HG03378 (cell line): ENCODE measurements around the gene CHCHD6.

Experiments
- ATAC-seq: cut with Tn5 transposase; IDR thresholded peaks from one replicate; pipeline ENCODE4 v1.9.1; 2021; ENCODE audit warnings: mild to moderate bottlenecking, moderate library complexity; ENCODE audit not compliant: unreplicated experiment

Gene CHCHD6

DNA sequence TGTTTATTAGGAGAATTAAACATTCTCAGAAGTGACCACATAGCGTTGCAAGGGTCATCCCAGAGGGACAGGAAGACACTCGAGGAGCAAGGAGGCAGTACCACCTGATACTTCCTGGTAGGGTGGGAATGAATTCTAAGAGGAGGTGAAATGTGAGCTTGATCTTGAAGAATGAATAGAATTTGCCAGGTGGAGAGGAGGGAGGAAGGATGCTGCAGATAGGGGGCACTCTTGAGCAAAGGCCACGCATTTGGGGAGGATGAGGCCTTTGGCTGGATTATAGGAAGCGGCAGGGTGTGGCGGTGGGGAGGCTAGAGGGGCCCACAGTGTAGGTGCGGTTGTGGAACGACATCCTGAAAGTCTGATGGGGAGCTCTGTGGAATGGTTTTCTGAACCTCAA is 33.5 kb downstream of the CHCHD6 start:
- ATAC-seq, result no peak

DNA sequence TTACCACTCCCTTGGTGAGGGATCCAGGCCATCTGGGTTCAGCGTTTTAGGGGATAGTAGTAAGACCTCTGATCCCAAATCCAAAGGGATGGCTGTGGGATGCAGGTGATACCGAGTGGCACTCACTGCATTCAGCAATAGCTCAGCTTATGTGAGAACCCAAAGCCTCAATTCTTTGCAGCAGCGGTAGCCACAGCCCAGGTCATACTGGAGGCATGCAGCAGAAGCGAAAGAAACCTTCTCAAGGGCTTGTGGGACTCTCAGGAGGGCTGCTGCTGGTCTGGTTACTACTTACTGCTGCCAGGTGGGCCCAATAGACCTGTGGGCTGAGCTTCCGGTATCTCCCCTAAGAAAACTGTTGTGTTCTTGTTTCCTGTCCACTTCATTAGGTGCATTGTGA is 38.0 kb downstream of the CHCHD6 start:
- no peak for ATAC-seq

DNA sequence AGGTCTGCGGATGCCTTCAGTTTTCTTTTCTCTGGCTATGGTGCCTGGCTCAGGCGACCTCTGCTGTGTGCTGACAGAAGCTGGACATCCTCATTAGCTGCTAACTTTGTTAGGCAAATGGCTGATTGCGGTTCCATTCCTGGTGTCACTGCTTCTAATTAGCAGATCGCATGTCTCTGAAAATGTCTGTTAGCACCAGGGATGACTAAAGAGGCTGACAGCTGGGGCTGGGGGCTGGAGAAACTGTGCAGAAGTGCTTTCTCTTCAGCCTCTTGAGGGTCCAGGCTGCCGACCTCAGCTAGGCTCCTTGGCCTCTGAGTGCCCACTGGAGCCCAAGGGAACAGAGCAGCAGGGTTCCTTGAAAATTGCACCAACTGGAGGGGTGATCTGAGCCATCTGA is 39.3 kb downstream of the CHCHD6 start:
- no peak for ATAC-seq

DNA sequence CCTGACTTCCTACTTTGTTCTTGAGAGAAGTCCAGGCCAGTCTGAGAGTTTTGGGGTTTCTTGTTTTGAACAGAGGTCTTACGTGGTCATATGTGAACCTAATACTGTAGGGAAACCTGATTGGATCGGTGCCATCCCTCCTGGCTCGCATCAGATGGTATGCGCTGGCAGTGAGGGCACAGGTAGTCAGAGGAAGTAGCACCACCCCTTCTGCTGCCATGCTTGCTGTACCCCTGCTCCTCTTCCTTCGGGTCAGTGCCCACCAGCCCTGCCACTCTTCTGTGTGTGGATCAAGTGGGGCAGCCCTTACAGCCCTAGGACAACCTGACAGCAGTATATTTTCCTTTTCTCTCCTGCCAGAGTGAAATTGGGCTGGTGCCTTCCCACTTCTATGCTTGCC is 39.7 kb downstream of the CHCHD6 start:
- ATAC-seq, result no peak

DNA sequence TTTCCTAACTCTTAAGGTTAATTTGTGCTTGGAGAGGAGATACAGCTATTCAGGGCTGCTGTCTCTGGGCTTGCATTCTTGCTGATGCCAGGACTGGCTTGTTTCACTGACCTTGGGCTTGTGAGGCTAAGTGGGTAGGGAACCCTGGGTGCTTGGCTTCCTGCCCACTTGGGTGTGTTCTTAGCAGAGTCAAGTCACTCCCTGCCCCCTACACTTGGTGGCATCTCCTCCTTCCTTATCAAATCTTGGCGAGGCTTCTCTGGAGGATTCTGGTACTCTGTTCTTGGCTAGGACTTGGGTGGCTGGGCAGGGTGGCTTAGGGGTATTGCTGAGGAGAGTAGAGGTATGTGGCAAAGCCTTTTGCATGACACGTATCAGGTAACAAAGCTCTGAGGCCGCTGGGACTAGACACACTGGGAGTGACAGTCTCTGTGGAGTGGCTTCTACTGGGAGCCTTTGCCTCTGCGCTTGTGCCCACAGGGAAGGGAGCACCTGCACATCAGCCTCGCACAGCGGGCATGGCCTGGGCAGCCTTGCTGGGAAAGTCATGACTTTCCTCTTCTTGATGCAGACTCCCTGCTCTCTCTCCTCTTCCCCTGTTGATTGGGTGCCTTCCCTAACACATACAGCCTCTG is 41.8 kb downstream of the CHCHD6 start:
- ATAC-seq, result no peak

GRCh38 chr3:126746395-126747177 is 42.5 kb downstream of the CHCHD6 start:
- ATAC-seq, result no peak

- ATAC-seq, result no peak
These were observed 43.7 kb downstream of the CHCHD6 start for GRCh38 chr3:126747768-126748167.

DNA sequence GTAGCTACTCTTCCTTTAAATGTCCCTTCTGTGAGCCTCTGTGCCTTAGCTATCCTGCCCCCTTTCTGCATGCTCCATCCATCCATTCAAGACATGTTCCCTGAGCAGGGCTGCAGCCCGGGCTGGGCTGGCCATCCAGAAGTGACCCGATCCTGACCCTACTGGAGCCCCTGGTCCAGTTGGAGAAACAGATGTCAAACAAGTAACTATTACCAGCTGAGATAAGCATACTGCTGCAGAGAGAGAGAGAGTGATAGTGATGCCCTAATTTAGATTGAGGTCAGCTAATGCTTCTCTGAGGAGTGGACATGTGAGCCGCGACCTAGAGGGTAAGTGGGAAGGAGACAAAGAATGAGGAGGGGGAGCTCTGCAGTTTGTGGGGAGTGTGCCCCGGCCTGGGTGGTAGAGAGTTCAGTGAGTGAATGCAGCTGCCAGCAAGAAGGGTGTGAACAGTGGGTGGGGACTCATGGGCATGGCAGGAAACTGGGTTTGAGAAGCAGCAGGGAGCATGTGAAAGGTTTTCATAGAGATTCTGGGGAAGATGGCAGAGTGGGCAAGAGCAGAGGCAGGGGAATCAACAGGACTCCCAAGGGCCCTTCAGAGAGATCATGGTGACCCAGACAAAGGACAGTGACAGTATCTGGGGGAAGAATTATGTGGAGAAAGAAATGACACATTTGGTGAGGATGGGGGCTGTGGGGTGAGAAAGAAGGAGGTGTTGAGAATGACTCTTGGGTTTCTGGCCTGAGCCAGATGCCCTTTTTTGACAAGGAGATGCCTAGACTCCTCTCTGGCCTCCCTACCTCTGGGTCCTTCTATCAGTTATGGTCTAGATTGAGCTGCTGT is 44.9 kb downstream of the CHCHD6 start:
- ATAC-seq, result no peak

- no peak for ATAC-seq
These were observed 45.5 kb downstream of the CHCHD6 start for GRCh38 chr3:126749547-126749875.

GRCh38 chr3:126749931-126750755 is 46.1 kb downstream of the CHCHD6 start:
- no peak for ATAC-seq

GRCh38 chr3:126750756-126751121 is 46.7 kb downstream of the CHCHD6 start:
- ATAC-seq, result no peak

- ATAC-seq, result no peak
These were observed 47.7 kb downstream of the CHCHD6 start for GRCh38 chr3:126751611-126752302.

GRCh38 chr3:126752303-126753190 is 48.5 kb downstream of the CHCHD6 start:
- no peak for ATAC-seq

DNA sequence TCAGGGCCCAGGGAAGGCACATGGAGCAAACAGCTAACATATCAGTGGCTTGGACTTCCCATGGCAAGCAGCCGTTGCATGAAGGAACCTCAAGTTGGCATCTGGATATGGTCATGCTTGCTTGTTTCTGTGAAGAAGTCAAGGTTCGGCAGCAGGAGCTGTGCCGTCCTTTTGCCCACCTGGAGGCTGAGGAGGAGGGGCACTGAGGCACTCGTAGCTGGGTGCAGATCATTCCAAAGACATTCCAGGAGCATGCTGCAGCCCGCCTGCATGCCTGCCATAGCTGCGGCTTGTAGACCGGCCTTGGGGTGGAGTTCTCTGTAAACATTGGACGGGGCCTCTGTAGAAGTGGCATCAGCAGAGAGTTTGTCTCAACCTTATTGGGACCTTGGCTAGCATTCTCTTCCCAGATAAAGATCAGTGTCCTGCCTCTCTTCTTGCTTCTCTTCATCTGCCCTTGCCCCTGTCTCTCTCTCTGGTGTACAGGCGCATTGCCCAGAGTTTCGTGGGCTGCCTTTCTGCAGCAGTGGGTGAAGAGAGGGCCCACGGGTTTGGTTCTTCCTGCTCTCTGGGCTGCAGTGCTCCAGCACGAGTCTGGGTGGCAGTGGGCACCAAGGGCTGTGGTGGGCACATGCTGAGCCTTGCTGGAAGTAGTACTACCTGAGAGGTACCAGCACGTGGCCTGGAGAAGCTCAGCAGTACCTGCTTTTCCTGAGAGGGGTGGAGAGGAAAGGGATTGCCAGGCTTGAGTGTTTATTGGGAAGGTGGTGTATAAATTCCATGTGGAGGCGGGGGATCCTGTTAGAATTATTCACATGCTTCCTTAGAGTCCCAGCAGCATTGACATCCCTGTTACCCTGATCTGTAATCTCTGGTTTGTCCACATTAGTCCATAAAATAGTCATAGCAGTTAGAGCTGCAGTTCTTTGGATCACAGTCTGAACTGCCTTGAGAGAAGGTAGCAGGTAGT is 49.4 kb downstream of the CHCHD6 start:
- ATAC-seq, result no peak

- ATAC-seq, result no peak
These were observed 51.8 kb downstream of the CHCHD6 start for GRCh38 chr3:126755866-126756265.

DNA sequence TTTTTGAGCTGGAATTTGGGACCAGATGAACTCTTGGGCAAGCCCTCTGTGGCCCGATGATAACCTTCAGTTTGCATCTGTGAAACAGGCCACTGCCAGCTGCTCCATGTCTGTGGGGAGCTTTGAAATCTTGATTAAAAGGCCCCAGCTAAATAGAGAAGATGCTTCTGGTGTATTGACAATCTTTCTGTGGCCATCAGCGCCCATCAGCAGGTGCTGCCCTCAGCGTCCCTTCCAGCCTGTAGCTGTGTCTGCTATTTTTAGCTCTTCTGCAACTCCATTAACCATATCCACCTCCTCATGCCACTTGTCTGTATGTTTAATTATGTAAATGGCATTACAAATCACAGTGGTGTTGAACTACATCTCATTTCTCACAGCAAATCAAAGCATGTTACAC is 54.0 kb downstream of the CHCHD6 start:
- no peak for ATAC-seq

DNA sequence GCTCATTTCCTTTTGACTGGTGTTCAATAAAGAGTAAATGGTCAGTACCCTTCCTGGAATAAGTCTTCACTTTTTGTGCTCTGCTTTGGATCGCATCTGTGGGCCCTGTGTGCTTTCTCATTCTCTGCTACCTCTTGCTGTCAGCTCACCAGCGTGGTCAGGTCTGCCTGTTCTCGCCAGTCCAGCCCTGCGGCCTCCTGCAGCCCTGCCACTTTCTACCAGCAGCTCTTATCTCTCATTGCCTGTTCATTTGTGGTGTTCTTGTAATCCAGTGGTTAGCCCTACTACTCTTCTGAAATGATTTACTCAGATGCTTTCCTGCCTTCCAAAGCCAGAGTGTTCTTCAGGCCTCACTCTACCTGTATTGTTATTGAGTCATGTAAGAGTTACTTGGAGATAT is 54.8 kb downstream of the CHCHD6 start:
- no peak for ATAC-seq

DNA sequence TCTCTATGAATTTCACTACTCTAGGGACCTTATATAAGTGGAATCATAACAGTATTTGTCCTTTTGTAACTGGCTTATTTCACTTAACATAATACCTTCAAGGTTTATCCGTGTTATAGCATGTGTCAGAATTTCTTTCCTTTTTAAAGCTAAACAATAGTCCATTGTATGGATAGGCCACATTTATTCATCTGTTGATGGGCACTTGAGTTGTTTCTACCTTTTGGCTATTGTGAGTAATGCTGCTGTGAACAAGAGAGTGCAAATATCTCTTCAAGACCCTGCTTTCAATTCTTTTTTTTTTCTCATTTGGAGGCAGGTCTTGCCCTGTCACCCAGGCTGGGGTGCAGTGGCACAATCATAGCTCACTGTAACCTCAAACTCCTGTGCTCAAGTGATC is 56.5 kb downstream of the CHCHD6 start:
- no peak for ATAC-seq
